Measurements from ENCODE around the gene STUM. TPM values are rescaled to one million over a fixed set of nuclear protein-coding genes. Genes with fewer than 3 reads are reported as not detected.

Gene STUM
- polyA plus RNA-seq, 2 of the 4 experiments (the other 2 are of a cell fraction): not detected

- ATAC-seq (no peak), FAIRE-seq (no peak), DNase-seq (ENCODE audit: low read depth in 1 of 2, low spot score in 1 of 2) (no peak)
- WGBS (ENCODE audit: missing lambda C conversion rate): 0% methylated on average over 1 of the region's 1 CpG
- CTCF ChIA-PET: interaction anchor here (1.6 to 2.0 kb wide), 2 partner anchors 9 to 29 kb away, joined by 3 to 11 read pairs; partner anchors contain the start of gene STUM
- no peaks in the 10 kb centered on the region for H3K9me3 ChIP-seq
- no peak overlapping the region for H3K4me3 ChIP-seq
- POLR2A ChIA-PET: no interaction called here
- no peaks in the 10 kb centered on the region for H3K4me1 ChIP-seq
- TF ChIP-seq RARB (CRISPR knock-in tag; IDR thresholded peaks at IDR 0.05) (no peak), REST (IDR thresholded peaks at IDR 0.05) (no peak), ELK1 (IDR thresholded peaks at IDR 0.05; ENCODE audit: low read depth, low read length) (no peak), PBX3 (IDR thresholded peaks at IDR 0.05) (no peak), MAZ (IDR thresholded peaks at IDR 0.05; ENCODE audit: borderline replicate concordance, low read depth, low read length) (no peak), NPAS2 (CRISPR knock-in tag; IDR thresholded peaks at IDR 0.05; ENCODE audit: borderline replicate concordance) (no peak), USF2 (IDR thresholded peaks at IDR 0.05) (no peak), GATA3 (IDR thresholded peaks at IDR 0.05; ENCODE audit: borderline replicate concordance) (no peak)
- no peak overlapping the region for H3K27ac ChIP-seq
- no peak overlapping the region for H3K4me2 ChIP-seq
Measured at GRCh38 chr1:226519135-226519534, 29.4 kb upstream of the STUM start.

- Histone ChIP-seq H3K27ac (no peak overlapping the region), H3K9me3 (no peaks in the 10 kb centered on the region), H3K4me1 (no peaks in the 10 kb centered on the region), H3K4me3 (no peak overlapping the region), H3K4me2 (no peak overlapping the region)
- ATAC-seq (peak; percentile 60 to 72; a peak in 5 of 6 replicates), DNase-seq (ENCODE audit: low read depth in 1 of 2, low spot score in 1 of 2) (no peak), FAIRE-seq (no peak)
- WGBS (ENCODE audit: missing lambda C conversion rate): 43% methylated on average over 13 of the region's 13 CpGs
- TF ChIP-seq POLR2AphosphoS2 (conservative IDR thresholded peaks at IDR 0.05; ENCODE audit: low read length) (no peak), CBX8 (IDR thresholded peaks at IDR 0.05) (no peak), BHLHE40 (IDR thresholded peaks at IDR 0.05; ENCODE audit: low read depth, low read length) (no peak), RCOR1 (IDR thresholded peaks at IDR 0.05; ENCODE audit: low read depth, low read length) (no peak), MYC (IDR thresholded peaks at IDR 0.05; ENCODE audit: borderline replicate concordance, low read length) (no peak), CEBPB (IDR thresholded peaks at IDR 0.05) (no peak), ATOH8 (CRISPR knock-in tag; IDR thresholded peaks at IDR 0.05; ENCODE audit: low read depth) (no peak), BCL3 (IDR thresholded peaks at IDR 0.05) (no peak), RARB (CRISPR knock-in tag; IDR thresholded peaks at IDR 0.05) (no peak), PBX3 (IDR thresholded peaks at IDR 0.05) (no peak), JUNB (IDR thresholded peaks at IDR 0.05) (no peak), TP53 (CRISPR knock-in tag; IDR thresholded peaks at IDR 0.05) (no peak)
- CTCF ChIA-PET: interaction anchor here (1.6 to 2.0 kb wide), 2 partner anchors 10 to 28 kb away, joined by 3 to 11 read pairs; partner anchors contain the start of gene STUM
- POLR2A ChIA-PET: no interaction called here
Measured at GRCh38 chr1:226519716-226520598, 28.6 kb upstream of the STUM start.

All from A549 (cell line).